MM.1S (cell line): ENCODE results near the gene TACO1.

Experiments used
- DNase-seq: peaks from one replicate; pipeline ENCODE4 v3.0.0-alpha.2; 2015
- H2AFZ ChIP-seq: fragments of 300-600 bp; sonication (generic); 2 replicates; pipeline ENCODE4 v1.6.0; 2016; ENCODE audit warnings: antibody characterized with exemption, low read length
- H3F3A ChIP-seq: fragments of 300-600 bp; sonication (generic); 2 replicates; pipeline ENCODE4 v1.6.1; 2016; ENCODE audit warnings: mild to moderate bottlenecking, antibody characterized with exemption, low read length, moderate library complexity, mixed read lengths; ENCODE audit not compliant: insufficient read depth
- H3K27ac ChIP-seq: fragments of 300-600 bp; sonication (generic); 2 replicates; pipeline ENCODE4 v1.5.1; 2016; ENCODE audit warnings: mild to moderate bottlenecking, low read length
- H3K27me3 ChIP-seq: fragments of 300-600 bp; sonication (generic); replicated peaks from 2 replicates; pipeline ENCODE4 v1.6.0; 2016; ENCODE audit warnings: low read length; ENCODE audit not compliant: insufficient read depth
- H3K36me3 ChIP-seq: fragments of 300-600 bp; sonication (generic); replicated peaks from 2 replicates; pipeline ENCODE4 v1.6.1; 2016; ENCODE audit warnings: mild to moderate bottlenecking, low read length, mixed read lengths; ENCODE audit not compliant: insufficient read depth
- H3K4me1 ChIP-seq: fragments of 300-600 bp; sonication (generic); 2 replicates; pipeline ENCODE4 v1.6.1; 2016; ENCODE audit warnings: low read length, mixed read lengths
- H3K4me2 ChIP-seq: fragments of 300-600 bp; sonication (generic); 2 replicates; pipeline ENCODE4 v1.6.0; 2016; ENCODE audit warnings: low read depth, low read length
- H3K4me3 ChIP-seq: fragments of 300-600 bp; sonication (generic); 2 replicates; pipeline ENCODE4 v1.5.1; 2016; ENCODE audit warnings: low read length, mixed read lengths
- H3K79me2 ChIP-seq: fragments of 300-600 bp; sonication (generic); 2 replicates; pipeline ENCODE4 v1.6.1; 2016; ENCODE audit warnings: mixed run types, low read length, mixed read lengths
- H3K9ac ChIP-seq: fragments of 300-600 bp; sonication (generic); 2 replicates; pipeline ENCODE4 v1.6.1; 2016; ENCODE audit warnings: low read length, mixed read lengths
- H3K9me2 ChIP-seq: fragments of 300-600 bp; sonication (generic); replicated peaks from 2 replicates; pipeline ENCODE4 v1.6.1; 2016; ENCODE audit warnings: mild to moderate bottlenecking, low read length, mixed read lengths; ENCODE audit not compliant: insufficient read depth
- H3K9me3 ChIP-seq: fragments of 300-600 bp; sonication (generic); replicated peaks from 2 replicates; pipeline ENCODE4 v1.6.1; 2016; ENCODE audit warnings: mild to moderate bottlenecking, low read length, mixed read lengths; ENCODE audit not compliant: insufficient read depth
- H4K20me1 ChIP-seq: fragments of 300-600 bp; sonication (generic); 2 replicates; pipeline ENCODE4 v1.6.1; 2016; ENCODE audit warnings: mild to moderate bottlenecking, low read length, moderate library complexity, mixed read lengths; ENCODE audit not compliant: insufficient read depth
- CTCF ChIP-seq: fragments of 300-600 bp; sonication (generic); IDR thresholded peaks from 2 replicates; pipeline ENCODE4 v1.5.1; 2016; ENCODE audit warnings: antibody characterized with exemption, low read length, mixed read lengths
- EZH2 ChIP-seq: fragments of 300-600 bp; sonication (generic); optimal IDR thresholded peaks from 2 replicates; pipeline ENCODE3; 2017; ENCODE audit warnings: low read depth, mild to moderate bottlenecking, antibody characterized with exemption, low read length, mixed read lengths
- EZH2phosphoT487 ChIP-seq: fragments of 300-600 bp; sonication (generic); IDR thresholded peaks from 2 replicates; pipeline ENCODE4 v1.6.1; 2018; ENCODE audit warnings: antibody characterized with exemption, low read length

TACO1 gene

DNA sequence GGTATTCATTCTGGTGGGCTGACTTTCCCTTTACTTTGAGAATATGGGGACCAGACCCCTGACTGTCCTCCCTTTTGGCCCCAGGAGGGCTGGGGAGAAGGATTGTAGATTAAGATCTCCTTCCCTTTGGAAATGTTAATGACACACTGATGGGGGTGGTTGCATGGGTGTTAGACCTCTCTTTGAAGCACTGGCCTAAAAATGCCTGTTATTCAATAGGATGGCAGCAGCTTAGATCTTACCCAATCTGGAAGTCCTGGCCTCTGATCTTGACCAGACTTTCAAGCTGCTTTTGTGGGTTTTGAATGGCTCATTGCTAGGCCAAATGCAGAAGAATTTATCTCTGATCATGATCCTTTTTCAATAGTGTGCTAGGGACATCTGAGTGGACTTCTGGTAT lies 47.2 kb downstream of the TACO1 start:
- H3K9me3 ChIP-seq = no peaks in the 10 kb centered on the region
- no peak overlapping the region for H3K9ac ChIP-seq
- H3K4me2 ChIP-seq = no peak overlapping the region
- peaks cover 22% of the 10 kb centered on the region for H3K4me1 ChIP-seq
- TF ChIP-seq EZH2 (no peak), EZH2phosphoT487 (no peak), CTCF (no peak)
- H3F3A ChIP-seq = peaks cover 3% of the 10 kb centered on the region; the same call in 1 of the 2 replicates
- no peak overlapping the region for H3K27ac ChIP-seq
- no peaks in the 10 kb centered on the region for H3K9me2 ChIP-seq
- H2AFZ ChIP-seq = no peak overlapping the region
- no peak for DNase-seq
- H4K20me1 ChIP-seq = 0 out of 2 replicates have a peak, but pooled peaks cover 3% of the 10 kb centered on the region
- no peak overlapping the region for H3K4me3 ChIP-seq
- H3K36me3 ChIP-seq = no peaks in the 10 kb centered on the region
- H3K79me2 ChIP-seq = no peaks in the 10 kb centered on the region
- no peaks in the 10 kb centered on the region for H3K27me3 ChIP-seq

DNA sequence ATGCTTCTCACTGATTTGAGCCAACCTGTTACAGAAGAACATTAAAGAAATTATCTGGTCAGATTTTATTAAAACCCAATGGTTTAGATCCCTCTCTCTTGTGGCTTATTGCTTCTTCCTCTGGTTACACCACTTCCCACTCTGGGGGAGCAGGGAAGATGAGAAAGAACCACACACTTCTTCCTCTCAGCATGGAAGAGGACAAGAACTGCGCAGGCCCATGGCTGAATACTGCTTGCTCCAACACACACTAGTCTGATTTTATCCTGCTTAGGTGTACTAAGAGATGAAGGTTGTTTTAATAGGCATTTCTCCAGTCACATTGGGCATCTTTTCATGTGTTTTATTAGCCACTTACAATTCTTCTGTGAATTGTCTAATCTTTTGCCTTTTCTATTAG lies 49.1 kb downstream of the TACO1 start:
- Histone ChIP-seq H3K79me2 (no peaks in the 10 kb centered on the region), H3K9ac (no peak overlapping the region), H3K4me1 (peaks cover 22% of the 10 kb centered on the region), H3F3A (peaks cover 3% of the 10 kb centered on the region; the same call in 1 of the 2 replicates), H3K4me2 (no peak overlapping the region), H3K27ac (no peak overlapping the region), H3K36me3 (no peaks in the 10 kb centered on the region), H4K20me1 (0 out of 2 replicates have a peak, but pooled peaks cover 3% of the 10 kb centered on the region), H3K9me3 (no peaks in the 10 kb centered on the region), H2AFZ (no peak overlapping the region), H3K9me2 (no peaks in the 10 kb centered on the region), H3K4me3 (no peak overlapping the region), H3K27me3 (no peaks in the 10 kb centered on the region)
- no peak for TF ChIP-seq CTCF
- no peak for TF ChIP-seq EZH2phosphoT487
- TF ChIP-seq EZH2 = no peak
- no peak for DNase-seq

GRCh38 chr17:63652106-63652505 lies 51.4 kb downstream of the TACO1 start:
- no peaks in the 10 kb centered on the region for H3F3A ChIP-seq
- no peak for DNase-seq
- no peak overlapping the region for H3K4me3 ChIP-seq
- H3K27me3 ChIP-seq = no peaks in the 10 kb centered on the region
- no peaks in the 10 kb centered on the region for H3K79me2 ChIP-seq
- H3K9me3 ChIP-seq = no peaks in the 10 kb centered on the region
- no peaks in the 10 kb centered on the region for H3K9me2 ChIP-seq
- H3K9ac ChIP-seq = no peak overlapping the region
- peaks cover 6% of the 10 kb centered on the region for H3K4me1 ChIP-seq
- 0 out of 2 replicates have a peak, but pooled peaks cover 3% of the 10 kb centered on the region for H4K20me1 ChIP-seq
- H3K36me3 ChIP-seq = no peaks in the 10 kb centered on the region
- H3K4me2 ChIP-seq = no peak overlapping the region
- H3K27ac ChIP-seq = no peak overlapping the region
- no peak overlapping the region for H2AFZ ChIP-seq
- TF ChIP-seq CTCF (no peak), EZH2 (no peak), EZH2phosphoT487 (no peak)
